NCI-H2196 (cell line): Measurements from ENCODE around the gene UBAC1.
A peak's percentile ranks its signal among the peaks of the same experiment; 100 is the strongest.
"Not testable (repeated sequence)": the region's sequence is repeated elsewhere in the genome, so short reads cannot be mapped to it uniquely, and the experiment has no call there.

ENCODE experiments used
- DNase-seq: peaks from one replicate; lab custom pipeline; 2025; ENCODE audit not compliant: unreplicated experiment; lab: John Stamatoyannopoulos, UW

The UBAC1 gene

DNA sequence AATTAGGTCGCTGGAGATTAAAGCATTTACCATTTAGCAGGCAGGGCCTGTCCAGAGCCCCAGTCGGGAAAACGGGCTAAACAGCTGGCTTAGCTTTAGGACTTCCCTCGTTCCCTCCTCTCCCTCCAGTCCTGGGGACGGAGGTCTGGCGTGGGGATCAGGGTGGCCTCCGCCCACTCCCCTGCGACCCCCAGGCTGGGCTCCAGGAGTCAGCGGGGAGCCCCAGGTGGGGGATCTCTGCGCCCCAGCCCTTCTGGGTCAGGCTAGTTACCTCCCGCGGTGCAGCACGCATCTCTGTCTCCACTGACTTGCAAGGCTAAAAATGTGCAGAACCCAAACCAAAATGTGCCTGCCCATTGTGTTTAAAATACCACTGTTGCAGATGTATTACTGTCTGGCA is 37.7 kb downstream of the UBAC1 start:
- DNase-seq, result no peak

DNA sequence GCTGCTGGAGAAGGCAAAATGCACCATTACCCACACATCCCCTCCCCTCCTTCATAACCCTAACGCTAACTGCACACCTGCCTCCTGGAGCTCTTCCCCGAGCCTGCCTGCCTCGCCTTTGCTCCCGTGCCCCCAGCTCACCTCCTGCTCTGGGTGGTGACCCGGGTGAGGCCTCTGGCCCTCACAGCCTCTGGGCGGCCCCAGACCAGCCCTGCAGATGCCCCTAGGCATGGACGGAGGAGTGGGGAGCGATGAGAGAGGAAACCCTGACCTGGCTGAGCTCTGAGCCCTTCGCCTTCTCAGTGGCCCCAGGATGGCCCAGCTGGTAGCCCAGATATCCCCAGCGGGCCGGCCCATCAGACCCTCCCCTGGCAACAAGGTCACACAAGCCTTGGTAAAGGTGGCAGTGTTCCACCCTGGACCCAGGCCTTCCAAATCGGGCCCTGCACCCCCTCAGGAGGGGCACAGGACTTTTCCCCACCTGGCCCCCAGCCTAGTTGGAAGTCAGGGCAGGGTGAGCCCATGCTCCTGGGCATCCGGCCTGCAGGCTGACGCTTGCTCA is 39.3 kb downstream of the UBAC1 start:
- DNase-seq, result no peak

DNA sequence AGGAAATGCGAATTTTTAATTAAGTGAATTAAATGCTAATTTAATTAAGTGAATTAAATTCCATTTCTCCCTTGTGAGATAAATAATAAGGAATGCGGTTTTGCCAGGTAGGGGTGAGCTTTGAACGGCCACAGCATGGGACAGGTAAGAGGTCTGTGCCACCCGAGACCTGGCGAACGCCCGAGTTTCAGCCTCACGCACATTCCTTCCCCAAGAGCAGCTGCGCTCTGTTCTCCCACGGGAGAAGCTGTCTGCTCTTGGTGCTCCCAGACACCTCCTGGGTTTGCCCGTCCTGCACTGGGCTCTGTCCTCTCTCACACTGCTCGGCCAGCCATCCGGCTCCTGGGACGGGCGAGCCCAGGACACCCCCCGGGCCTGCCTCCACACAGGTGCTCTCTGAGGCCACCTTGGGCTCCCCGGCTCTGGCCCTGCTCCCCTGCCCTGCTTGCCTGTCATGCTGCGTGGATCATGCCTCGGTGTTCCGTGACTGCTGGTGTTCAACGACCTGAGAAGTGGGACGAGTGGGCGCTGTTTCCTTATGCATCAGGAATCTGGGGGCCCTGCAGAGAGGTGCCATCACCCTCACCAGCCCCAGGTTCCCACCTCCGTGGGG is 40.1 kb downstream of the UBAC1 start:
- no peak for DNase-seq

DNA sequence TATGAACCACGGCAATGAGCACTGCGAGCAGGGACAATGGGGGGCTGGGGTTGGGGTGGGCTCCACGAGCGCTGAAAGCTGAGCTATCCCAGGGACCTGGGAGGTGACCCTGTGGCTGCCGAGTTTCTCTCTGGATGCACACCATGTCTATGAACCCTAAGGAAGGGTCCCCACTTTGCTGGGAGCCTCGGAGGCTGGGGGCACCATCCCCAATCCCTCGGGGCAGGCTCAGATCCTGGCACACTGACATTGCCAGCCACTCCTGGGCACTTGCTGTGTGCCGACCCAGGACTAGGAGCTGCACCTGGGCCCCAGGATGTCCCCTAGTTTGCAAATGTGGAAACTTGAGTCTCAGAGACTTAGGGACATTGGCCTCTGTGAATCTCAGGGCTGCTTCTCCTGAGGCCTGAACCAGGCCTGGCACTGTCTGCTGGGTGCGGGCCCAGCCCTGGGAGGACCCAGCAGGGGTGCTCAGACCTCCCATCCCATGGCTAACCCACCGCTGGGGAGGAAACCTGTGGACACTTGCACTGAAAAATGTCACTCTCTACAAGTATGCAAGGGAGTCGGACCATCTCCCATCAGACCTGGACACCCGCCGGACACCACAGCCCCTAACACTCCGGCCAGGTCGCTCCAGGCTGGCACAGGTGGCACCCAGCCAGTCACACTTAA is 40.8 kb downstream of the UBAC1 start:
- DNase-seq, result no peak

- no peak for DNase-seq
These were observed 41.8 kb downstream of the UBAC1 start for GRCh38 chr9:135919318-135919890.

DNA sequence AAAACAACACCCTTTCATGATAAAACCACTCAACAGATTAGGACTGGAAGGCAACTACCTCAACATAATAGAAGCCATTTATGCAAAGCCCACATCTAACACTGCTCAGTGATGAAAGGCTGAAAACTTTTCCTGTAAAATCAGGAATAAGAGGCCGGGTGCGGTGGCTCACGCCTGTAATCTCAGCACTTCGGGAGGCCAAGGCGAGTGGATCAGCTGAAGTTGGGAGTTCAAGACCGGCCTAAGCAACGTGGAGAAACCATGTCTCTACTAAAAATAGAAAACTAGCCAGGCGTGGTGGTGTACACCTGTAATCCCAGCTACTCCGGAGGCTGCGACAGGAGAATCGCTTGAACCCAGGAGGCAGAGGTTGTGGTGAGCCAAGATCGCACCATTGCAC is 44.9 kb downstream of the UBAC1 start:
- DNase-seq, result not testable (repeated sequence)

- no peak for DNase-seq
These were observed 46.3 kb downstream of the UBAC1 start for GRCh38 chr9:135914921-135915320.

DNA sequence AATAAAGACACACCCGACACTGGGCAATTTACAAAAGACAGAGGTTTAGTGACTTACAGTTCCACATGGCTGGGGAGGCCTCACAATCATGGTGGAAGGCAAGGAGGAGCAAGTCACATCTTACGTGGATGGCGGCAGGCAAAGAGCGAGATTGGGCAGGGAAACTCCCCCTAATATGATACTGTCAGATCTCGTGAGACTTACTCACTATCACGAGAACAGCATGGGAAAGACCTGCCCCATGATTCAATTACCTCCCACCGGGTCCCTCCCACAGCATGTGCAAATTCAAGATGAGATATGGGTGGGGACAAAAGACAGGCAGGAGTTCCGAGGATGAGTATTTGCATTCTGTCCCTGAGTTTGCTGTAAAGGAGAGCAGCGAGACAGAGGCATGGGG is 49.9 kb downstream of the UBAC1 start:
- DNase-seq, result not testable (repeated sequence)

DNA sequence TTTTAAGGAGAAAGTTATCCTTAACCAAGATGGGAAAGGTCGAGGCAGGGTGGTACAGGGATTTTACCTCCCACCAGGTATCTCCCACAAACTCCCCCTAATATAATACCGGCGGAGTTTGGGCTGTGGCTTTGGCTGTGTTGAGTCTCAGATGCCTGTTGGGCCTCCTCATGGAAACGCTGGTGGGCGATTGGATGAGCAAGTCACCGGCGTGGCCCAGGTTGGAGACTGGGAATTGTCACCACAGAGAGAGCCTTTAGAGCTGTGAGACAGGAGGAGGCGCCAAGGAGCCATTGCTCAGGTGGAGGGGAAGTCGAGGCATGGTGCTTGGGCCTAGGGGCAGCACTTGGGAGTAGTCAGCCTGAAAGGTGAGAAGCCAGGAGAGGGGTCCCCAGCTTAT is 50.4 kb downstream of the UBAC1 start:
- no peak for DNase-seq

DNA sequence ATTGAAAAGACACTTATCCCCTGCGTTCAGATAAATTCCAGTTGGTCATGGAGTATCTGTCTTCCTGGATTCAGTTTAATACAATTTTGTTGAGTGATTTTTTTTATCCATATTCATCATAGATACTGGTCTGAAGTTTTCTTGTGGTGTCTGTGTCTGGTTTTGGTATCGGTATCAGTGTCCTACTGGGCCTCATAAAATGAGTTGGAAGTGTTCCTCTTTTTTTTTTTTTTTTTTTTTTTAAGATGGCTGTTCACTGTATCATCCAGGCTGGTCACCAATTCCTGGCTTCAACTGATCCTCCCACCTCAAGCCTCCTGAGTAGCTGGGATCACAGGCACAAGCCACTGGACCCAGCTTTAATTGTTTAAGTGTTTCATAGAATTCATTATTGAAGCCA is 51.0 kb downstream of the UBAC1 start:
- DNase-seq, result no peak

GRCh38 chr9:135909371-135909770 is 51.8 kb downstream of the UBAC1 start:
- DNase-seq, result no peak

GRCh38 chr9:135908754-135909204 is 52.4 kb downstream of the UBAC1 start:
- DNase-seq, result no peak

DNA sequence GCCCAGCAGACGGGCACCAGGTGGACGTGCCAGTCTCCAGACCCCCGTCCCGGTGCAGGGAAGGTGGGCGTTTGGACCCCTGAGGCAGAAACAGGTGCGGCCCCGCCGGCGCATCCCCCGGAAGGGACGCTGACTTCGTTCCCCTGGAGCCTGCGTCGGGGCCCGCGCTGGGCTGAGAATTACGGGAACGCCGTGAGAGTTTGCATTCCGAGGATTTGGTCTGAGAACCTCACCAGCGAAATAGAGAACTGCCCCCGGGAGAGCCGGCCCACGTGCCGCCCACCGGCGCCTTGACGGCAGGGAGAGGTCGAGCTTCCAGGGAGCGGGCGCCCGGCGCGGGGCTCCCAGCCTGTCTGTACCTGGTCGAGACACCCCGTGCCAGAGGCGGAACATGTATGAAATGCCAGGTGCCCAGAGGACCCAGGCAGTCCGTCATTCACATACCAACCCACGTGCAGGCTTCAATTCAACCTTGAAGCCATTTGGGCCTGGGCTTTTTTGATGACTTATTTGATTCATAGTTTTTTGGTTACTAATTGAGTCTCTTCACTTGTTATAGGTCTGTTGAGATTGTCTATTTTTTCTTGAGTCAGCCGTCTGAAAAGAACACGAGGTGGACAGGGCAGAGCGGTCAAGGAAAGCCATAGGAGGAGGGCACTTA is 53.0 kb downstream of the UBAC1 start:
- no peak for DNase-seq

DNA sequence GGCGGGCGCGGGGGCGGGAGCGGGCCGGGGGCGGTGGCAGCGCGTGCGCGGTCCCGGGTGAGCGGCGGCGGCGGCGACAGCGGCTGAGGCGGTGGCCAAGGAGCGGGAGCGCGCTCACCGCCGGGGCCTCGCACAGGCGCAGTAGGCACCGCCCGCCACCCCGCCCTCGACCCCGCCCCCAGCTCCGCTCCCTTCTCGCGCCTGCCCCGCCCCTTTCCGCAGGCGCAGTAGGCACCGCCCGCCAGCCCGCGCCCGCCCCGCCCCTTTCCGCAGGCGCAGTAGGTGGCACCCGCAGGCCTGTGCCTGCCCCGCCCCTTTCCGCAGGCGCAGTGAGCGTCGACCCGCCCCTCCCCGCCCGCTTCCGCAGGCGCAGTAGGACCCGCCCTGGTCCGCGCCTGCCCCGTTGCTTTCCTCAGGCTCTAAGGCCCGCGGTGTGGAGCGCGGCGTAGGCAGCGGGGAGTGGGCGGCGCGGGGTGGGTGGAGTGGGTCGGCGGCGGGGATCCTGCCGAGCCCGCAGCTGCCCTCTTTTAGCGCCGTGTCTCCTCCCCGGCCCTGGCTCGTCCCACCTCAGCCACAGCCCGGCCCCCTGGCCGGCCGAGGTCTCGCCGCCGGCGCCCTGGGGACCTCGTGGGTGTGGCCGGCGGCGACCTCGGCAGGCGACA is 53.6 kb downstream of the UBAC1 start, which contains the start of gene CAMSAP1:
Gene CAMSAP1, minus strand, starts transcription at position 116 of the 662 bp plus-strand sequence. CDS start 387 bp downstream, outside the sequence.
- peak; percentile 94 for DNase-seq

DNA sequence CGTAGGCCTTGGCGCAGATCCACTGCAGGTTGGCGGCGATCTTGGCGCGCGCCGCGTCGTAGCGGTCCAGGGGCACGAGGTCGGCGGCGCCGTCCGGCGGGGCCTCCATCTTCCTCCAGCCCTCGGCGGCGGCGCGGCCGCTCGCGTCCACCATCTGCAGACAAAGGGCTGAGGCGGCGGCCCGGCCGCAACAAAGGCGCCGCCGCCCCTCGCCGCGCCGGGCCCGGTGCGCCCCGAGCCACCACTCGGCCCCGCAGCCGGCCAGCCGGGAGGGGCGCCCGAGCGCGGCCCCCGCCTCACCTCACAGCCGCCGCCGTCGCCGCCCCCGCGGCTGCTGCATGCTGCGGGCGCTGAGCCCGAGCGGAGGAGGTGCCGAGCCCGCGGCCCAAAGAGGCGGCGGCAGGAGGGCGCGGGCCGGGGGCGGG is 54.2 kb downstream of the UBAC1 start:
- DNase-seq, result peak; percentile 37

- no peak for DNase-seq
These were observed 54.7 kb downstream of the UBAC1 start for GRCh38 chr9:135906291-135907005.

DNA sequence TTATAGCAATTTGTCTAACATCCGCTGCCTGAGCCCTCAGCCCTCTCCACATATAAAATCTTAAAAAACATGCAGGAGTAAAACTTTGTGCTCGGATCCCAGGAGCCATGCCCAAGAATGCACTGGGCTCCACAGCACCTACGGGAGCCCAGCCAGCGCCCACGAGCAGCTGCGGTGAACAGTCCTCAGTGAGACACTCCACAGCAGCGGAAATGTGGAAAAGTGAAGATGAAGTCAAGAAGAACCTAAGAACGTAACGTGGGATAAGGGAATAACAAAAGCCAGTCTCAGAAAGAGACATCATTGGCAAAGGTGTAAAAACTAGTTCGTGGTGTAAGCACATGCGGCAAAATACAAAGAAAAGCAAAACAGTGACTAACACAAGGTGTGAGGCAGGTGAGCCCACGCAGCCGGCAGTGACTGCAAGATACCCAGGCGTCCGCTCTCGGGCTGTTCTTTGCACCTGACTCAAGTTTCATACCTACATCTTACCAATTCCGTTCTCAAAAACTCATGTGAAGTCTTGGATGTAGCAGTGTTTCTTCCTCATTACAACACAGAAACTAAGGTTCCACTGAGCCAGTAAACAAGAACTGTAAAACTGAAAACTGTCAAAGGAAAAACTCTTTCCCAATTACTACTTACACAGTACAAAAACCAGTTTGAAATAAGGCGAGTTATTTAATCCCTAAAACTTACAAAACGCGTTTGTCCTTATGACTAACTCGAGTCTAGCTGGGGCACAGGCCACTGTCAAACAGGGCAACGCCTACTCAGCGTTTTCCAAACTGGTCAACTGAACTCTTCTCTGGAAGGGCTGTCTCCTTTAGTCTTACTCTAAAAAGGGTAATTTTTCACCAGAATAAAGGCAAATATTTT is 55.6 kb downstream of the UBAC1 start:
- peak; percentile 12 for DNase-seq

DNA sequence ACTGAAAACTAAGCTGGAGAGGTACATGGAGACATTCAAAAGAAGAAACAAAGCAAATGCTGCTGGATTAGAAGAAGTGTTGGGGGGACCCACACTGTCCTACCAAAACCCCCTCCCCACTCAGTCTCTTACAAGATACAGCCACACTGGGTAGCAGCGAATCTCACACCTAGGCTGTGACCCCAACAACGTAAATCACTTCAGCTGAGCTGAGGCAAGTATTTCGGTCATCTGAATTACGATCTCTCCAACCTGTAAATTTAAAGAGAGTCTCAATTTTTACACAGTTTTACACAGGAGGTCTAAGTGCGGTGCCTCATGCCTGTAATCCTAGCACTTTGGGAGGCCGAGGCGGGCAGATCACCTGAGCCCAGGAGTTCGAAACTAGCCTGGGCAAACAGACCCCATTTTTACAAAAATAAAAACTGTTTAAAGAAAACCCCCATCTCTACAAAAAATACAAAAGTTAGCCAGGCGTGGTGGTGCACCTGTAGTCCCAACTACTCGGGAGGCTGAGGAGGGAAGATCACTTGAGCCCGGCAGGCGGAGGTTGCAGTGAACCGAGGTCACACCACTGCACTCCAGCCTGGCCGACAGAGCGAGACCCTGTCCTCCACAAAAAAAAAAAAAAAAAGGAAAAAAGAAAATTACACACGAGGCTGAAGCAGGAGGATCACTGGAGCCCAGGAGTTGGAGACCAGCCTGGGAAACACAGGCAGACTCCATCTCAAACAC is 57.2 kb downstream of the UBAC1 start:
- no peak for DNase-seq

- no peak for DNase-seq
These were observed 57.9 kb downstream of the UBAC1 start for GRCh38 chr9:135903358-135903656.
